HUES6 (cell line): ENCODE results near the gene ERGIC2.
"Not testable (repeated sequence)": the region's sequence is repeated elsewhere in the genome, so short reads cannot be mapped to it uniquely, and the experiment has no call there.

ENCODE experiments used
- H3K27ac ChIP-seq: 2 replicates; pipeline ENCODE4 v1.7.0; 2013; ENCODE audit warnings: low read depth, mild to moderate bottlenecking, low read length, inconsistent platforms
- H3K27me3 ChIP-seq: 2 replicates; pipeline ENCODE4 v1.6.1; 2013; ENCODE audit warnings: low read length; ENCODE audit not compliant: control insufficient read depth, insufficient read depth
- H3K36me3 ChIP-seq: 2 replicates; pipeline ENCODE4 v1.6.1; 2013; ENCODE audit warnings: low read length; ENCODE audit not compliant: control insufficient read depth, insufficient read depth
- H3K4me1 ChIP-seq: 2 replicates; pipeline ENCODE4 v1.6.1; 2013; ENCODE audit warnings: low read length; ENCODE audit not compliant: control insufficient read depth, insufficient read depth
- H3K4me3 ChIP-seq: 2 replicates; pipeline ENCODE4 v1.5.1; 2013; ENCODE audit warnings: low read depth, low read length
- H3K9ac ChIP-seq: one replicate; pipeline ENCODE4 v1.6.1; 2013; ENCODE audit warnings: mild to moderate bottlenecking, low read length
- H3K9me3 ChIP-seq: 2 replicates; pipeline ENCODE4 v1.6.1; 2013; ENCODE audit warnings: low read depth, low read length; ENCODE audit not compliant: control insufficient read depth, insufficient read depth

The ERGIC2 gene

GRCh38 chr12:29403991-29404390 is 23.0 kb upstream of the ERGIC2 start:
- H3K9ac ChIP-seq = no peak overlapping the region
- H3K27ac ChIP-seq = no peak overlapping the region
- H3K4me1 ChIP-seq = no peaks in the 10 kb centered on the region
- H3K27me3 ChIP-seq = no peaks in the 10 kb centered on the region
- H3K4me3 ChIP-seq = no peak overlapping the region
- no peaks in the 10 kb centered on the region for H3K9me3 ChIP-seq
- no peaks in the 10 kb centered on the region for H3K36me3 ChIP-seq

- no peak overlapping the region for H3K4me3 ChIP-seq
- no peaks in the 10 kb centered on the region for H3K9me3 ChIP-seq
- H3K9ac ChIP-seq = no peak overlapping the region
- H3K27me3 ChIP-seq = no peaks in the 10 kb centered on the region
- H3K4me1 ChIP-seq = no peaks in the 10 kb centered on the region
- no peaks in the 10 kb centered on the region for H3K36me3 ChIP-seq
- no peak overlapping the region for H3K27ac ChIP-seq
These were observed 21.5 kb upstream of the ERGIC2 start for GRCh38 chr12:29402437-29402836.

GRCh38 chr12:29398495-29398894 is 17.5 kb upstream of the ERGIC2 start:
- Histone ChIP-seq H3K27me3 (no peaks in the 10 kb centered on the region), H3K36me3 (no peaks in the 10 kb centered on the region), H3K27ac (no peak overlapping the region), H3K9me3 (no peaks in the 10 kb centered on the region), H3K9ac (no peak overlapping the region), H3K4me1 (no peaks in the 10 kb centered on the region), H3K4me3 (no peak overlapping the region)

GRCh38 chr12:29396774-29397173 is 15.8 kb upstream of the ERGIC2 start:
- Histone ChIP-seq H3K9ac (no peak overlapping the region), H3K27me3 (no peaks in the 10 kb centered on the region)

GRCh38 chr12:29395356-29395755 is 14.4 kb upstream of the ERGIC2 start:
- H3K36me3 ChIP-seq = no peaks in the 10 kb centered on the region
- no peak overlapping the region for H3K27ac ChIP-seq
- no peak overlapping the region for H3K4me3 ChIP-seq
- no peak overlapping the region for H3K9ac ChIP-seq
- H3K4me1 ChIP-seq = no peaks in the 10 kb centered on the region
- H3K27me3 ChIP-seq = no peaks in the 10 kb centered on the region
- no peaks in the 10 kb centered on the region for H3K9me3 ChIP-seq

More at GRCh38 chr12:29396774-29397173, 15.8 kb upstream of the ERGIC2 start:
- Histone ChIP-seq H3K9me3 (no peaks in the 10 kb centered on the region), H3K27ac (no peak overlapping the region), H3K4me1 (no peaks in the 10 kb centered on the region), H3K4me3 (no peak overlapping the region), H3K36me3 (no peaks in the 10 kb centered on the region)

GRCh38 chr12:29390419-29390818 is 9.4 kb upstream of the ERGIC2 start:
- not testable (repeated sequence) for H3K27ac ChIP-seq, H3K36me3 ChIP-seq, H3K4me3 ChIP-seq, H3K27me3 ChIP-seq, H3K9ac ChIP-seq, H3K4me1 ChIP-seq, H3K9me3 ChIP-seq

- no peak overlapping the region for H3K4me3 ChIP-seq
- H3K9me3 ChIP-seq = no peaks in the 10 kb centered on the region
- H3K4me1 ChIP-seq = no peaks in the 10 kb centered on the region
- H3K9ac ChIP-seq = no peak overlapping the region
- no peaks in the 10 kb centered on the region for H3K36me3 ChIP-seq
- no peaks in the 10 kb centered on the region for H3K27me3 ChIP-seq
- H3K27ac ChIP-seq = no peak overlapping the region
These were observed 8.4 kb upstream of the ERGIC2 start for GRCh38 chr12:29389295-29389919.

- not testable (repeated sequence) for H3K27ac ChIP-seq, H3K27me3 ChIP-seq, H3K9ac ChIP-seq, H3K36me3 ChIP-seq, H3K9me3 ChIP-seq, H3K4me1 ChIP-seq, H3K4me3 ChIP-seq
These were observed 5.2 kb upstream of the ERGIC2 start for GRCh38 chr12:29386084-29386680.

GRCh38 chr12:29385194-29385593 is 4.2 kb upstream of the ERGIC2 start:
- not testable (repeated sequence) for H3K27ac ChIP-seq, H3K27me3 ChIP-seq, H3K36me3 ChIP-seq, H3K4me3 ChIP-seq, H3K4me1 ChIP-seq, H3K9me3 ChIP-seq, H3K9ac ChIP-seq

GRCh38 chr12:29382251-29382650 is 1.3 kb upstream of the ERGIC2 start:
- Histone ChIP-seq H3K4me3 (no peak overlapping the region), H3K27me3 (no peaks in the 10 kb centered on the region), H3K36me3 (peaks cover 4% of the 10 kb centered on the region), H3K9ac (no peak overlapping the region), H3K27ac (no peak overlapping the region), H3K4me1 (peaks cover 2% of the 10 kb centered on the region; the same call in 1 of the 2 replicates), H3K9me3 (no peaks in the 10 kb centered on the region)

GRCh38 chr12:29376118-29376517 is 4.9 kb downstream of the ERGIC2 start:
- no peaks in the 10 kb centered on the region for H3K9me3 ChIP-seq
- no peaks in the 10 kb centered on the region for H3K27me3 ChIP-seq
- H3K4me1 ChIP-seq = peaks cover 2% of the 10 kb centered on the region; the same call in 1 of the 2 replicates
- no peak overlapping the region for H3K27ac ChIP-seq
- peaks cover 8% of the 10 kb centered on the region for H3K36me3 ChIP-seq
- no peak overlapping the region for H3K4me3 ChIP-seq
- H3K9ac ChIP-seq = no peak overlapping the region
